Ammon's horn (tissue), 1 donor: ENCODE results near the gene BAIAP2.

Experiments
- DNase-seq: peaks from one replicate; pipeline ENCODE4 v3.0.0-alpha.2; 2016; ENCODE audit warnings: low spot score

The BAIAP2 gene, protein sequence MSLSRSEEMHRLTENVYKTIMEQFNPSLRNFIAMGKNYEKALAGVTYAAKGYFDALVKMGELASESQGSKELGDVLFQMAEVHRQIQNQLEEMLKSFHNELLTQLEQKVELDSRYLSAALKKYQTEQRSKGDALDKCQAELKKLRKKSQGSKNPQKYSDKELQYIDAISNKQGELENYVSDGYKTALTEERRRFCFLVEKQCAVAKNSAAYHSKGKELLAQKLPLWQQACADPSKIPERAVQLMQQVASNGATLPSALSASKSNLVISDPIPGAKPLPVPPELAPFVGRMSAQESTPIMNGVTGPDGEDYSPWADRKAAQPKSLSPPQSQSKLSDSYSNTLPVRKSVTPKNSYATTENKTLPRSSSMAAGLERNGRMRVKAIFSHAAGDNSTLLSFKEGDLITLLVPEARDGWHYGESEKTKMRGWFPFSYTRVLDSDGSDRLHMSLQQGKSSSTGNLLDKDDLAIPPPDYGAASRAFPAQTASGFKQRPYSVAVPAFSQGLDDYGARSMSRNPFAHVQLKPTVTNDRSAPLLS

GRCh38 chr17:81034779-81035520, at the start of gene BAIAP2:
TSS of gene BAIAP2 (plus strand) at chr17:81035151. CDS start at chr17:81035255, 104 bp downstream.
- DNase-seq = peak; percentile 98

- DNase-seq = no peak
These were observed 48.9 kb upstream of the BAIAP2 start for GRCh38 chr17:80986046-80986445.

DNA sequence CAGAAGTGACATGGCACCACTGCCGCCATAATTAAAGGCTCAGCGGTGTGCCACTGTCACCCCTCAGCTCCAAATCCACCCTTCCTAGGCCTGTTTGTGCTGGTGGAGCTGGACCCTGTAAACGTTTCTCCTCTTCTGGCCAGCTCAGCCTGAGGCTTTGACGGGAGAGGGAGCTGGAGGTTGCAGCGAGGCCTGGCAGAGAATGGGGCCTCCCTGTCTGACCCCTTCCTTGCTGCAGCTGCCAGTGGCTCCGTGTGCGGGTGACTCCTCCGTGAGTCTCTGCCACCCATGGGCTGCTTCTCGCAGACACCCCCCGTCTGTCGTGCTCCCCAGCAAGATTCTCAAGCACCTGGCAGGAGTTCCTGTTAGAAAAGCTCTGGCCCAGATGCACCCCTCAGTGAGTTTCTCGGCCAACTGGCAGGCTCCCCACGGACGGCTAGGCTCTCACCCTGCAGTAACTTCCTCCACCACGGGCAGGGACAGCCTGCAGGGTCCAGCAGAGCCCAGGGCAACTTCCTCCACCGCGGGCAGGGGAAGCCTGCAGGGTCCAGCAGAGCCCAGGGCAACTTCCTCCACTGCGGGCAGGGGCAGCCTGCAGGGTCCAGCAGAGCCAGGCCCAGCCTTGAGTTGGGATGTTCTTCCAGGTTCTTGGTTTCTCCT, 48.0 kb upstream of the BAIAP2 start:
- DNase-seq = peak; percentile 69

DNA sequence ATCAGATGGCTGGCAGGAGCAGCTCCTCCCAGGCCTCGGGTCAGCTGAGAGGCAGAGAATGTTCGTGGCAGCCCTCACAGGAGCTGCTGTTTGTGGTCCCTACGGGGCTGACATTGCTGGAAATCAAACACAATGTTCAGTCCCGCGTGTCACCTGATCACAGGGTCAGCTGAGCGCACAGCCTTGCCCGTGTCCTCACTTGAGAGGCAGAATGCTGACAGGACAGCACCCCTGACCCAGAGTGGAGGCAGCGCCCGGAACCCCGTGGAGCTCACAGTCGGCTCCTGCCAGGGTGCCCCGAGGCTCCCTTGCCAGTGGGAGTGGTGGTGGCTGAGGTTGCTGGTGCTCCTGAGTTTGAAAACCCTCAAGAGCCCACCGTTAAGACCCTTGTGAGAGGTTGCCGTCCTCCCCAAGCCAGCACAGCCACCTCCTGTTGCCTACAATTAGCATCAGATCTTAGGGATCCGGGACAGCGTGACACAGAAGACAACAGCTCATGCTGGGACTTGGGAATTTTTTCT, 47.0 kb upstream of the BAIAP2 start:
- no peak for DNase-seq

- DNase-seq = no peak
These were observed 45.4 kb upstream of the BAIAP2 start for GRCh38 chr17:80989586-80989913.

- no peak for DNase-seq
These were observed 43.9 kb upstream of the BAIAP2 start for GRCh38 chr17:80990921-80991644.

DNA sequence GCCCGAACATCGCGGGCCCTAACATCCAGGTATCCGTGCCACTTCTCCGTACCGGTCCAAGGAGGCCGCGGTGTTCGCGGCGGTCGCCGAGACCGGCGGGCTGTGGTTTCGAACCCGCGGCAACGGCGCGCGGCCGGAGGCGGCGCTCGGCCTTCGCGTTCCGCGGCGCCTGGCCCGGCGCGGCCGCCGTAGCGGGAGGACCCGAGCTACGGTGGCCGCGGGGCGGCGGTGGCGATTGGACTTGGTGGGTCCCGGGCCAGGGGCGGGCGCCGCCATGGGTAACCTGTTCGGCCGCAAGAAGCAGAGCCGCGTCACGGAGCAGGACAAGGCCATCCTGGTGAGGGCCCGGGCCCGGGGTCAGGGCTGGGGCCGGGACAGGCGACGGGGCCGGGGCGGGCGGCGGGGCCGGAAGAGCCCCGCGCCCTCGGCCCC, 43.3 kb upstream of the BAIAP2 start, which contains the start of gene CHMP6:
Gene CHMP6 (plus strand): TSS at position 197 of the 432 bp plus-strand sequence. CDS start 78 bp downstream, at position 275.
- peak; percentile 53 for DNase-seq

DNA sequence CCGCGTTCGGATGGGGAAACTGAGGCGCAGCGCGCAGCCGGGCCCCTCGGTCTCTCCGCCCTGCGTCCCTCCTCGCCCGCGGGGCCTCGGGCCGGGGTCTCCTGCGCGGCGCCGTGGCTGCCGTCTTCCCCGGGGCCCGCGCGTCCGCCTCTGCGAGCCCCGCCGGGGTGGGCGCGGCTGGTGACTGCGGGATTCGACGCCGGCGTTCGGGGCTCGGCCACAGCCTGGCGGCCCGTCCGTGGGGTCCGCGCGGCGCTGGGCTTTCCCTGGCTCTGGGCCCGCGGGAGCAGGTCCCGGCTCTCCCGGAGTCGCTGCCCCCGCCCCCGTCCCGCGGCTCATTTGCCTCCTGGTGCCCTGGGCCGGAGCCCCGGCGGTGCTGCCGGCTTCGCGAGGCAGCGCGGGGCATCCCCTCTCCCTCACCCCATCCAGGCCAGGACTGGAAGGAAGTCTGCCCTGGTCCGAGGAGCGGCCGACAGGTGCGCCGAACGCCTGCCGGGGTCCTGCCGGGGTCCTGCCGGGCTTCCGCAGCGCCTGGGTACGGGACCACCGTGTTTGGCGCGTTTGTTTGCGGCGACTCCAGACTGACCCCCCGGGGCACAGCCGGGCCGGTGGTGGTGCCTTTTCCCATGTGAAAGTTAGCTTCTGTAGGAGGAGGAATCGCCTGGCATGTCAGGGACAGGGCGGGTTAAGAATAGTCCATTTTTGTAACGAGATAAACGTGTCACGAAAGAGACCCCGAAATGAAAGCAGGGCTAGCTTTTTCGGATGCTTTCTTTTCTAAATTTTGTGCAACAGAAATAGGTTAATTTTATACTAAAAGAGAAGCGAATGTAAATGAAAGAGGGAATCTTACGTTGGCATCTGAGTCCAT, 42.6 kb upstream of the BAIAP2 start:
- DNase-seq = no peak

DNA sequence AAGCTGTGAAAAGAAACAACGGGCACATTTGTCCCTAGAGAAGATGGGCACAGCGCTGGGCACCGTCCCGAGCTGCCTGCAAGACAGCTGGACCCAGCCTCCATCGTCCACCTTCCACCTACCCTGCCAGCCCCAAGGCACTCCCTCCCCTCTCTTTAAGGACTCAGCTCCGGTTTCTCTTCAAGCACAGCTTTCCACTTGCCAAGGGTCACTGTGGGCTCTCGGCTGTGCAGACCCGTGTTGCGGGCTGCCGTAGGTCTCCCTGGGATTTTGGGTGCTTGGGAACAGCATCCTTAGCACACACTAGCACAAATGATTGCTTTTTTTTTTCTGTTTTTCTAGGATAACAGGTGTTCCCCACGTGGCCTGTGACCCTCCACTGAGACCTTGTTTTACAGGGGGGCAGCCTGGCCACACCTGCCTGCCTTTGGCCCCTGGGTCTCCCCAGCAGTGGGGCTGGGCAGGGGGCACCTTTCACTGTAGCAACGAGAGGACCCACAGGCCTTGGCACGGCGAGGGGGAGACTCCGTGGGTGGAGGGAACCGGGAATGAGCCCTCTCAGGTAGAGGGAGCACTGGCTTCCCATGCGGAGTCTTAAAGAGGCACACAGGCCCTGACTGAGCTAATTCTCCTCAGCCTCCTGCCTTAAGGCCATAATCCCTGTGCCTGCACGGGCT, 41.9 kb upstream of the BAIAP2 start:
- DNase-seq = no peak

DNA sequence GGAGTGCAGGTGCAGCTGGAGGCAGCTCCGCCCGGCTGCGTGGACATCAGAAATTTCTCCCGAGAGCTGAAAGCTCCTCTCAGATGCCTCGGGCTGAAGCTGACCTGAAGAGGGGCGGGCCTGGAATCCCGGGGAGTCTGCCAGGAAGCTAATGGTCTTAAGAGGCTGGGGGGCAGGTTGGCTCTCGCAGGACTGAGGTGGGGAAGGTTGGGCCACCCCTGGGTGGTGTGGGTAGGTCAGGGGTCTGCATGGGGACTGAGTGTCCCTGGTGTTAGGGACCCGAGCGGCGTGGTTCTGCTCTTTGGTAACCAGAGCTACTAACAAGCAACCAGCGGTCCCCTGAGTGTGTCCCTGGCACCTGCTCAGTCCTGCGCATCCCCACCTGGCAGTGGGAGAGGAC, 39.8 kb upstream of the BAIAP2 start:
- DNase-seq = no peak

DNA sequence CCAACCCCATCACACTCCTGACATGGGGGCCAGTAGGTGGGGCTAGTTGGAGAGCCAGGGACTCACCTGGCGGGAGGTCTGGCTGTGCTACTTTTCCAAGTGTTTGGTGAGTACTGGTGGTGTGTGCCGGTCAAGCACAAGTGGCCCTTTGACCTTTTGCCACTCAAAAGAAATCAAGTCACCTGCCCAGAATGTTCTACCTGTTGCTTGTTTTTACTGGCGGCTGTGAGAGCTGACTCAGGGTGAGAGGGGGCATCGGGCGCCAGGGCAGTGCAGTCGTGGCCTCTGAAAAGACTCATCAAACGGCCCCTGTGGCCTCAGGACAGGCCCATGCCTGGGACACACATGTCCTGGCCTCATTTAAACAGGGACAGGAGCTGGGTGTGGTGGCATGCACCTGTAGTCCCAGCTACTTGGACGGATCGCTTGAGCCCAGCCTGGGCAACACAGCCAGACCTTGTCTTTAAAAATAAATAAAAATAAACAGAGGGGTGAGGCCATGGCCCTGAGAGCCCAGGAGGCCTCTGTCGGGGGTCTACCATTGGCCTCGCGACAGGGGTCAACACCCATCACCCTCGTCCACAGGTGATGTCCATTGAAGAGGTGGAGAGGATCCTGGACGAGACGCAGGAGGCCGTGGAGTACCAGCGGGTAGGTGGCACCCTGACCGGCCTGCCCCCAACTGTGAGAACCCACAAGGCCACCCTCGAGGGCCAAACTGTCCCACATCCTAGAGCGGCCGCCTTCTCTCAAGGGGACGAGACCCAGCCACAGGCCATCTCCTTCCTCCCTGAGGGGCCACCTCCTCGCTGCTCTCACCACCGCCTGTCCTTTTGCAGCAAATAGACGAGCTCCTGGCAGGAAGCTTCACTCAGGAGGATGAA, 38.3 kb upstream of the BAIAP2 start:
- DNase-seq = no peak

DNA sequence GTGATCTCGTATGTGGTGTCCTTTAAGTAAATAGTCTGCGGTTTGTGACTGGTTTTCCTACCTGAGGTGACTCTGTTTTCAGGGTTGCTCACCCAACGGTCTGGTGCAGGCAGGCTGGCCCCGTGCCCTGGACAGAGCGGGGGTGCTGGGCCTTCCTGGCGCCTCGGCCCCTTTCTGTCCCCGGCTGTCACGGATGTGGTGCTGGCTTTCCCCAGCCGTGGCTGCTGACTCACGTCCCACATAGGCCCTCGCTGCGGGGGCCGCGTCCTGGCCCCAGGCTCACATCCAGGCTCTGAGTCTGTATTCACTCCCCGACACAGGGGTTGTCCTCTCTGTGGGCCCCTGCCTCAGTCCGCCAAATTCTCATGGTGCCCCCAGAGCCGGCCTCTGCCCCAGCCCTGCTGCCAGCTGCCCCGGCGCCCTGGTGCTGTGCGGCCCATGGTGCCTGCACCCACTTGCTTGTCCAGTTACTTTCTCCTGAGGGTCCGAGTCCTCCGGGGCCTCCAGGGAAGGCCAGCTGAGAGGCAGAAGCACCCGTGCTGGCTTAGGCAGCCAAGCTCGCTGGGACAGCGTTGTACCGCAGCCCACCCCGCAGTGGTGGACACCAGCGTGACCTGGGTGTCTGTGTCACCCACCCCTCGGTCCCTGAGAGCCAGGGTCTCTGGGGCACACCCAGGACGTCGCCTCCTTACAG, 37.4 kb upstream of the BAIAP2 start:
- DNase-seq = no peak

- no peak for DNase-seq
These were observed 36.7 kb upstream of the BAIAP2 start for GRCh38 chr17:80998118-80998747.

DNA sequence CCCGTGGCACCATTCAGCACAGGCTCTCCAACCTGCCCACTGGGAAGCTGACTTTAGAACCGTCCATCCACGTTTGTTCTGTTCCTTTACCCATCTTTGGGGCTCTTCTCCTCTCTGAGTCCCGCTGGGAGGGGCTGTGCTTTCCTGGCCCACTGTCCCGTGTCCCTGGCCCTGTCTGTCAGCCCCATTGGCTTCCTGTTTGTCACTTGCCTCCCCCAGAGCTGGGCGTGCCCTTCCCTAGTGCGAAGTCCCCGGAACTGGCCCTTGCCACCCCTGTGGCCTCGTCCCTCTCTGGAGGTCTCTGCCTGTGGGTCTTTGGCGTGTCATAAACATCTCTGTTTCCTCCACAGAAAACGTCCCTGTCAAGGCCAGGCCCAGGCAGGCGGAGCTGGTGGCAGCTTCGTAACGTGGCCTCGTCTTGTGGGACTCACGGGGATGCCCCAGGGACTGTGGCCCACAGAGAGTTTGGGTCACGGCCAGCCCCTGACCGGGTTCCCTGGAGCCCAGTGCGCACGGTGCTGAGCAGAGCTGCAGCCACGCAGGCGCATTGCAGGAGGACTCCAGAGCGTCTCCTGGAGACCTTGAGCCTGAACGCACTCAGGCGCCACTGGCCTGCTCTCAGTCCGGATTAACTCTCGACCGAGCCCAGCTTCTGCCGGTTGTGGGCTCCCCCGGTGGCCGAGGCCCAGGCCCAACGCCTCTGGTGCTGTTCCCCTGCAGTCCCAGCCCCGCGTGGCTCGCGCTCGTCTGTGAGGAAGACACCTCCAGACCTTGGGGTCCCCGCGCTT, 36.0 kb upstream of the BAIAP2 start:
- DNase-seq = peak; percentile 57

DNA sequence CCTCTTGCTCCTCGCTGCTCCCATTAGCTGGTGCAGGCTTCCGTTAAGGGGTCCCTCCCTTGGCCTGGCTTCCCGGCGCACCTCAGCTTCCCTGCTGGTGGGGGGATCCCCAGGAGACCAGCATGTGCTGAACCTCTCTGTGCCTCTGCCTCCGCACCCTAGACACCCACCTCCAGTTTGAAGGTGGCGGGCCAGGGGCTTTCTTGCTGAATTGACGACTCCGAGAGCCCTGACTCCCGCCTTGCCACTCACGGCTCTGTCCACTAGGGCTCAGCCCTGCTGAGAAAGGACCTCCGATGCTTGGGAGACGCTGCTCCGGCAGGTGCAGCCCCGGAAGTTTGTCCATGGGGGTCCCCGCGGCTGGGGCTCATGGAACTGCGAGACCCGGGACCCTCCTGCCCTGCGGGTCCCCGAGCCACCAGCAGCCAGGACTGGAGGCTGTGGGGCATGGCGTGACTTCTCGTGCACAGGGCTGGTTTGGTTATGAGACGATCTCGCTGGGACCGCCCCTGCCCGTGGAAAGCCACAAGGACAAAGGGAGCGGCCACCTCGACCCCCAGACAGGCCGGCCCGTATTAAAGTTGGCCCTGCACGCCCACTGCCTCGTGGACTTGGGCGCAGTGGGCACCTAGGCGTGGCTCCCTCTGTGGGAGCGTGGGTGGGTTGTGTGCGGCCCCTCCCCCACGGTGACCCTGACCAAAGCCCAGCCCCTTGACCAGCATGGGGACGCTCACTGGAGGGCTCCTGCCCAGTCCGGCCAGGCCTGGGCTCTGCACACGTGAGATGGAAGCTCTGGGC, 35.2 kb upstream of the BAIAP2 start:
- no peak for DNase-seq

DNA sequence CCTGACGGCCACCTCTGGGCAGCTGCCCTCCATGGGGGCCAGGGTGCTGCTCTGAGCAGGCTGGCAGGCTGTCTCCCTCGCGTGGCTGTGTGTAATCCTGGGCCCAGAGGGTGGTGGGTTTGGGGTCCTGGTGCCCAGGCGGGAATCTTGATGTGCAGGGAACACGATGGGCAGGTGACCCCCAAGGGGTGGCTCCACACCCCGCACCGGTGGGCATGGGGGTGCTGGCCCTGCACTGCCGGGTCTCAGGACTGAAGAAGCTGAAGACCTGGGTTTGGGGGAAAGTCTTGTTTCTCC, 34.7 kb upstream of the BAIAP2 start:
- no peak for DNase-seq
